ENCODE data around the gene SUCLG2.

The SUCLG2 gene

GRCh38 chr3:67559029-67559605, 95.3 kb downstream of the SUCLG2 start:
- no peaks in the 10 kb centered on the region for H3F3A ChIP-seq (ENCODE audit: insufficient read depth, low read length)
- no peaks in the 10 kb centered on the region for H3K27me3 ChIP-seq (ENCODE audit: insufficient read depth, low read length)
- no peaks in the 10 kb centered on the region for H3K9me3 ChIP-seq (ENCODE audit: low read length)
- no peaks in the 10 kb centered on the region for H3K9me2 ChIP-seq (ENCODE audit: low read depth, low read length)
- no peak for TF ChIP-seq EZH2 (IDR thresholded peaks at IDR 0.05; ENCODE audit: borderline replicate concordance, low read length)
- H3K36me3 ChIP-seq (ENCODE audit: insufficient read depth, low read length) = peaks cover 17% of the 10 kb centered on the region; the same call in 1 of the 2 replicates
- H3K27ac ChIP-seq (ENCODE audit: low read depth, low read length, poor library complexity, severe bottlenecking) = no peak overlapping the region
- no peak overlapping the region for H3K9ac ChIP-seq (ENCODE audit: low read length)
- H4K20me1 ChIP-seq (ENCODE audit: insufficient read depth, low read length) = no peaks in the 10 kb centered on the region
- H3K4me2 ChIP-seq (ENCODE audit: low read length) = no peak overlapping the region
- H2AFZ ChIP-seq (ENCODE audit: low read length) = no peak overlapping the region
- no peak overlapping the region for H3K4me3 ChIP-seq (ENCODE audit: low read depth, low read length, poor library complexity, severe bottlenecking)
- no peaks in the 10 kb centered on the region for H3K79me2 ChIP-seq (ENCODE audit: insufficient read depth, low read length)
- H3K4me1 ChIP-seq (ENCODE audit: insufficient read depth, low read length, severe bottlenecking) = no peaks in the 10 kb centered on the region

GRCh38 chr3:67558426-67558825, 96.0 kb downstream of the SUCLG2 start:
- H3K27me3 ChIP-seq (ENCODE audit: insufficient read depth, low read length) = no peaks in the 10 kb centered on the region
- no peak overlapping the region for H3K4me3 ChIP-seq (ENCODE audit: low read depth, low read length, poor library complexity, severe bottlenecking)
- H3K9ac ChIP-seq (ENCODE audit: low read length) = no peak overlapping the region
- H3K27ac ChIP-seq (ENCODE audit: low read depth, low read length, poor library complexity, severe bottlenecking) = no peak overlapping the region
- no peak overlapping the region for H3K4me2 ChIP-seq (ENCODE audit: low read length)
- H3F3A ChIP-seq (ENCODE audit: insufficient read depth, low read length) = no peaks in the 10 kb centered on the region
- no peak overlapping the region for H2AFZ ChIP-seq (ENCODE audit: low read length)
- no peaks in the 10 kb centered on the region for H3K4me1 ChIP-seq (ENCODE audit: insufficient read depth, low read length, severe bottlenecking)
- H3K36me3 ChIP-seq (ENCODE audit: insufficient read depth, low read length) = peaks cover 17% of the 10 kb centered on the region; the same call in 1 of the 2 replicates
- no peaks in the 10 kb centered on the region for H3K79me2 ChIP-seq (ENCODE audit: insufficient read depth, low read length)
- TF ChIP-seq EZH2 (IDR thresholded peaks at IDR 0.05; ENCODE audit: borderline replicate concordance, low read length) = no peak
- H4K20me1 ChIP-seq (ENCODE audit: insufficient read depth, low read length) = no peaks in the 10 kb centered on the region
- no peaks in the 10 kb centered on the region for H3K9me2 ChIP-seq (ENCODE audit: low read depth, low read length)
- H3K9me3 ChIP-seq (ENCODE audit: low read length) = no peaks in the 10 kb centered on the region

- Histone ChIP-seq H3K9me3 (ENCODE audit: low read length) (no peaks in the 10 kb centered on the region), H3K27me3 (ENCODE audit: insufficient read depth, low read length) (no peaks in the 10 kb centered on the region), H3K9me2 (ENCODE audit: low read depth, low read length) (no peaks in the 10 kb centered on the region), H3K9ac (ENCODE audit: low read length) (no peak overlapping the region), H4K20me1 (ENCODE audit: insufficient read depth, low read length) (no peaks in the 10 kb centered on the region), H3K79me2 (ENCODE audit: insufficient read depth, low read length) (no peaks in the 10 kb centered on the region), H3K36me3 (ENCODE audit: insufficient read depth, low read length) (peaks cover 17% of the 10 kb centered on the region; the same call in 1 of the 2 replicates), H3K4me3 (ENCODE audit: low read depth, low read length, poor library complexity, severe bottlenecking) (no peak overlapping the region), H3F3A (ENCODE audit: insufficient read depth, low read length) (no peaks in the 10 kb centered on the region), H3K4me1 (ENCODE audit: insufficient read depth, low read length, severe bottlenecking) (no peaks in the 10 kb centered on the region), H2AFZ (ENCODE audit: low read length) (no peak overlapping the region), H3K27ac (ENCODE audit: low read depth, low read length, poor library complexity, severe bottlenecking) (no peak overlapping the region), H3K4me2 (ENCODE audit: low read length) (no peak overlapping the region)
- no peak for TF ChIP-seq EZH2 (IDR thresholded peaks at IDR 0.05; ENCODE audit: borderline replicate concordance, low read length)
- no peak for TF ChIP-seq CTCF (IDR thresholded peaks at IDR 0.05; ENCODE audit: low read length)
Measured at GRCh38 chr3:67557848-67558355, 96.5 kb downstream of the SUCLG2 start.

- Histone ChIP-seq H4K20me1 (ENCODE audit: insufficient read depth, low read length) (no peaks in the 10 kb centered on the region), H3K79me2 (ENCODE audit: insufficient read depth, low read length) (no peaks in the 10 kb centered on the region), H3K4me3 (ENCODE audit: low read depth, low read length, poor library complexity, severe bottlenecking) (no peak overlapping the region), H3K4me1 (ENCODE audit: insufficient read depth, low read length, severe bottlenecking) (no peaks in the 10 kb centered on the region), H3K4me2 (ENCODE audit: low read length) (no peak overlapping the region), H3K9me3 (ENCODE audit: low read length) (no peaks in the 10 kb centered on the region), H3K36me3 (ENCODE audit: insufficient read depth, low read length) (no peaks in the 10 kb centered on the region), H2AFZ (ENCODE audit: low read length) (no peak overlapping the region), H3K9me2 (ENCODE audit: low read depth, low read length) (no peaks in the 10 kb centered on the region), H3F3A (ENCODE audit: insufficient read depth, low read length) (no peaks in the 10 kb centered on the region), H3K27me3 (ENCODE audit: insufficient read depth, low read length) (no peaks in the 10 kb centered on the region), H3K9ac (ENCODE audit: low read length) (no peak overlapping the region), H3K27ac (ENCODE audit: low read depth, low read length, poor library complexity, severe bottlenecking) (no peak overlapping the region)
- TF ChIP-seq EZH2 (IDR thresholded peaks at IDR 0.05; ENCODE audit: borderline replicate concordance, low read length) (no peak), CTCF (IDR thresholded peaks at IDR 0.05; ENCODE audit: low read length) (no peak)
Measured at GRCh38 chr3:67551361-67552016, 102.9 kb downstream of the SUCLG2 start.

Measured in OCI-LY1 (cell line).